ENCODE measurements around the gene DHTKD1.

Gene DHTKD1

GRCh38 chr10:12031404-12031803 is 37.4 kb upstream of the DHTKD1 start:
- no peaks in the 10 kb centered on the region for H3K9me3 ChIP-seq (ENCODE audit: low read length)
- H3K4me2 ChIP-seq (ENCODE audit: low read length): no peak overlapping the region
- H3K4me1 ChIP-seq (ENCODE audit: insufficient read depth, low read length, severe bottlenecking): no peaks in the 10 kb centered on the region
- H3K9me2 ChIP-seq (ENCODE audit: low read depth, low read length): no peaks in the 10 kb centered on the region
- H3K27ac ChIP-seq (ENCODE audit: low read depth, low read length, poor library complexity, severe bottlenecking): no peak overlapping the region
- no peak for TF ChIP-seq EZH2 (IDR thresholded peaks at IDR 0.05; ENCODE audit: borderline replicate concordance, low read length)
- TF ChIP-seq, protein P1, sequence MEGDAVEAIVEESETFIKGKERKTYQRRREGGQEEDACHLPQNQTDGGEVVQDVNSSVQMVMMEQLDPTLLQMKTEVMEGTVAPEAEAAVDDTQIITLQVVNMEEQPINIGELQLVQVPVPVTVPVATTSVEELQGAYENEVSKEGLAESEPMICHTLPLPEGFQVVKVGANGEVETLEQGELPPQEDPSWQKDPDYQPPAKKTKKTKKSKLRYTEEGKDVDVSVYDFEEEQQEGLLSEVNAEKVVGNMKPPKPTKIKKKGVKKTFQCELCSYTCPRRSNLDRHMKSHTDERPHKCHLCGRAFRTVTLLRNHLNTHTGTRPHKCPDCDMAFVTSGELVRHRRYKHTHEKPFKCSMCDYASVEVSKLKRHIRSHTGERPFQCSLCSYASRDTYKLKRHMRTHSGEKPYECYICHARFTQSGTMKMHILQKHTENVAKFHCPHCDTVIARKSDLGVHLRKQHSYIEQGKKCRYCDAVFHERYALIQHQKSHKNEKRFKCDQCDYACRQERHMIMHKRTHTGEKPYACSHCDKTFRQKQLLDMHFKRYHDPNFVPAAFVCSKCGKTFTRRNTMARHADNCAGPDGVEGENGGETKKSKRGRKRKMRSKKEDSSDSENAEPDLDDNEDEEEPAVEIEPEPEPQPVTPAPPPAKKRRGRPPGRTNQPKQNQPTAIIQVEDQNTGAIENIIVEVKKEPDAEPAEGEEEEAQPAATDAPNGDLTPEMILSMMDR (IDR thresholded peaks at IDR 0.05; ENCODE audit: low read length): no peak
- H2AFZ ChIP-seq (ENCODE audit: low read length): no peak overlapping the region
- H3F3A ChIP-seq (ENCODE audit: insufficient read depth, low read length): no peaks in the 10 kb centered on the region
- H4K20me1 ChIP-seq (ENCODE audit: insufficient read depth, low read length): no peaks in the 10 kb centered on the region
- peaks cover 74% of the 10 kb centered on the region for H3K36me3 ChIP-seq (ENCODE audit: insufficient read depth, low read length)
- H3K27me3 ChIP-seq (ENCODE audit: insufficient read depth, low read length): no peaks in the 10 kb centered on the region
- no peak overlapping the region for H3K4me3 ChIP-seq (ENCODE audit: low read depth, low read length, poor library complexity, severe bottlenecking)
- peaks cover 47% of the 10 kb centered on the region for H3K79me2 ChIP-seq (ENCODE audit: insufficient read depth, low read length)
- no peak overlapping the region for H3K9ac ChIP-seq (ENCODE audit: low read length)

DNA sequence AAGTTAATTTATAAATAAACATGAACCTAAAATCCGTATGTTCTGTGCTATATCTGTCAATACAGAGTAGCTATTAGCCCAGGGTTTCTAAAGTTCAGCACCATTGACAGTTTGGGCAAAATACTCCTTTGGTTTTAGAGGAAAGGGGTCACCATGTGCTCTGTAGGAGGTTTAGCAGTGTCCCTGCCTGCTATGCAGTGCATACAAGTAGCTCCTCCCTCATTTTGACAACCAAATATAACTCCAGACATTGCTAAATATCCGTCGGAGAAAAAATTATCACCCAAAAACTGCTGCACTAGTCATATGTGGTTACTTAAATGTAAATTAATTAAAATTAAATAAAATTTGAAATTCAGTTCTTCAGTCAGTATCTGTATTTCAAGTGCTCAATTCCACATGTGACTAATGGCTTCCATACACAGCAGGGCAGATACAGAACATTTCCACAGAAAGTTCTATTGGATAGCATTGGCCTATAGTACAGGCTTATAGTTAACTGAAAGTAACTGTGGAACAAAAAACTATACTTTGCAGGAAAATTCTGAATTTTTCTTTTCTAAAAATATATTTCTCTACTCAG is 32.6 kb upstream of the DHTKD1 start:
- Histone ChIP-seq H3K9ac (ENCODE audit: low read length) (no peak overlapping the region), H3F3A (ENCODE audit: insufficient read depth, low read length) (no peaks in the 10 kb centered on the region), H3K36me3 (ENCODE audit: insufficient read depth, low read length) (peaks cover 43% of the 10 kb centered on the region), H3K4me3 (ENCODE audit: low read depth, low read length, poor library complexity, severe bottlenecking) (no peak overlapping the region), H3K9me2 (ENCODE audit: low read depth, low read length) (no peaks in the 10 kb centered on the region), H3K4me2 (ENCODE audit: low read length) (no peak overlapping the region), H2AFZ (ENCODE audit: low read length) (no peak overlapping the region), H3K79me2 (ENCODE audit: insufficient read depth, low read length) (peaks cover 68% of the 10 kb centered on the region), H3K27ac (ENCODE audit: low read depth, low read length, poor library complexity, severe bottlenecking) (no peak overlapping the region), H3K9me3 (ENCODE audit: low read length) (no peaks in the 10 kb centered on the region), H3K4me1 (ENCODE audit: insufficient read depth, low read length, severe bottlenecking) (peaks cover 9% of the 10 kb centered on the region), H3K27me3 (ENCODE audit: insufficient read depth, low read length) (no peaks in the 10 kb centered on the region), H4K20me1 (ENCODE audit: insufficient read depth, low read length) (no peaks in the 10 kb centered on the region)
- no peak for TF ChIP-seq EZH2 (IDR thresholded peaks at IDR 0.05; ENCODE audit: borderline replicate concordance, low read length)
- TF ChIP-seq, protein P1 (IDR thresholded peaks at IDR 0.05; ENCODE audit: low read length): no peak

- Histone ChIP-seq H2AFZ (ENCODE audit: low read length) (no peak overlapping the region), H3K79me2 (ENCODE audit: insufficient read depth, low read length) (peaks cover 55% of the 10 kb centered on the region), H3K4me3 (ENCODE audit: low read depth, low read length, poor library complexity, severe bottlenecking) (peak overlapping the region; percentile 100), H3K4me2 (ENCODE audit: low read length) (peak overlapping the region; percentile 64), H3F3A (ENCODE audit: insufficient read depth, low read length) (peaks cover 10% of the 10 kb centered on the region; the same call in 1 of the 2 replicates), H4K20me1 (ENCODE audit: insufficient read depth, low read length) (no peaks in the 10 kb centered on the region), H3K9me2 (ENCODE audit: low read depth, low read length) (no peaks in the 10 kb centered on the region), H3K36me3 (ENCODE audit: insufficient read depth, low read length) (peaks cover 6% of the 10 kb centered on the region; the same call in 1 of the 2 replicates), H3K4me1 (ENCODE audit: insufficient read depth, low read length, severe bottlenecking) (peaks cover 28% of the 10 kb centered on the region), H3K27me3 (ENCODE audit: insufficient read depth, low read length) (no peaks in the 10 kb centered on the region), H3K27ac (ENCODE audit: low read depth, low read length, poor library complexity, severe bottlenecking) (peak overlapping the region; percentile 85), H3K9ac (ENCODE audit: low read length) (peak overlapping the region; percentile 100), H3K9me3 (ENCODE audit: low read length) (no peaks in the 10 kb centered on the region)
- TF ChIP-seq, protein P1 (IDR thresholded peaks at IDR 0.05; ENCODE audit: low read length): no peak
- TF ChIP-seq EZH2 (IDR thresholded peaks at IDR 0.05; ENCODE audit: borderline replicate concordance, low read length): no peak
Measured at GRCh38 chr10:12041766-12042408, 26.9 kb upstream of the DHTKD1 start.

Measured in OCI-LY1 (cell line).